ENCODE results near the gene ASB7.

Gene ASB7

GRCh38 chr15:100598655-100599054 lies 3.7 kb upstream of the ASB7 start:
- DNase-seq = no peak

- no peak for DNase-seq
Observed at GRCh38 chr15:100601163-100601562, 1.2 kb upstream of the ASB7 start.

- DNase-seq = no peak
Observed at GRCh38 chr15:100601617-100602063, 749 bp upstream of the ASB7 start.

GRCh38 chr15:100602823-100603393 lies 519 bp downstream of the ASB7 start:
- no peak for DNase-seq

GRCh38 chr15:100612539-100612938 lies 10.2 kb downstream of the ASB7 start:
- no peak for DNase-seq

- DNase-seq = no peak
Observed at GRCh38 chr15:100613208-100613607, 10.8 kb downstream of the ASB7 start.

GRCh38 chr15:100614336-100614735 lies 11.9 kb downstream of the ASB7 start:
- DNase-seq = no peak

- no peak for DNase-seq
Observed at GRCh38 chr15:100614918-100615317, 12.5 kb downstream of the ASB7 start.

GRCh38 chr15:100615801-100616200 lies 13.4 kb downstream of the ASB7 start:
- no peak for DNase-seq

GRCh38 chr15:100616700-100617099 lies 14.3 kb downstream of the ASB7 start:
- DNase-seq = no peak

GRCh38 chr15:100623301-100623700 lies 20.9 kb downstream of the ASB7 start:
- no peak for DNase-seq

- peak; percentile 18 for DNase-seq
Observed at GRCh38 chr15:100627789-100628395, 25.5 kb downstream of the ASB7 start.

GRCh38 chr15:100628746-100629145 lies 26.4 kb downstream of the ASB7 start:
- DNase-seq = no peak

GRCh38 chr15:100631831-100632230 lies 29.4 kb downstream of the ASB7 start:
- no peak for DNase-seq

- DNase-seq = no peak
Observed at GRCh38 chr15:100633763-100634075, 31.3 kb downstream of the ASB7 start.

- no peak for DNase-seq
Observed at GRCh38 chr15:100635406-100636071, 33.1 kb downstream of the ASB7 start.

- no peak for DNase-seq
Observed at GRCh38 chr15:100638177-100638730, 35.9 kb downstream of the ASB7 start.

- DNase-seq = no peak
Observed at GRCh38 chr15:100642213-100642949, 40.0 kb downstream of the ASB7 start.

GRCh38 chr15:100642950-100643338 lies 40.6 kb downstream of the ASB7 start:
- DNase-seq = no peak

- no peak for DNase-seq
Observed at GRCh38 chr15:100645671-100646070, 43.3 kb downstream of the ASB7 start.

- no peak for DNase-seq
Observed at GRCh38 chr15:100648951-100649350, 46.6 kb downstream of the ASB7 start.

- DNase-seq = no peak
Observed at GRCh38 chr15:100650685-100651084, 48.3 kb downstream of the ASB7 start.

GRCh38 chr15:100651253-100651652 lies 48.9 kb downstream of the ASB7 start:
- DNase-seq = no peak

GRCh38 chr15:100652116-100652515 lies 49.7 kb downstream of the ASB7 start:
- DNase-seq = no peak
